HEK293T (cell line): Measurements from ENCODE around the gene VASP.

ENCODE experiments used
- CTCF ChIA-PET: fragments of 350-600 bp; formaldehyde crosslinking; extraction: SDS; loops from one replicate; lab custom pipeline; 2021; ENCODE audit warnings: antibody characterized with exemption, inconsistent platforms; lab: Yijun Ruan, JAX
- POLR2A ChIA-PET: fragments of 350-600 bp; formaldehyde crosslinking; extraction: SDS; loops from one replicate; lab custom pipeline; 2020; ENCODE audit warnings: antibody characterized with exemption, inconsistent platforms; lab: Yijun Ruan, JAX
- DNase-seq: peaks from one replicate; pipeline ENCODE4 v3.0.0; 2012; ENCODE audit warnings: mixed read lengths; ENCODE audit errors: extremely low spot score
- ARNT ChIP-seq: fragments of 450-650 bp; IDR thresholded peaks from 2 replicates; pipeline ENCODE4 v1.6.1; 2017; ENCODE audit warnings: mild to moderate bottlenecking
- BHLHE40 ChIP-seq: fragments of 450-650 bp; IDR thresholded peaks from 2 replicates; pipeline ENCODE4 v1.6.1; 2016; ENCODE audit warnings: mild to moderate bottlenecking, moderate library complexity, borderline replicate concordance
- CTBP1 ChIP-seq: fragments of 450-650 bp; IDR thresholded peaks from 2 replicates; pipeline ENCODE4 v1.6.1; 2016; ENCODE audit warnings: borderline replicate concordance
- ELF4 ChIP-seq: fragments of 450-650 bp; IDR thresholded peaks from 2 replicates; pipeline ENCODE4 v1.6.1; 2017; ENCODE audit warnings: antibody characterized with exemption
- FOXA1 ChIP-seq: fragments of 450-650 bp; IDR thresholded peaks from 2 replicates; pipeline ENCODE4 v1.6.1; 2016; ENCODE audit warnings: mild to moderate bottlenecking
- FOXK2 ChIP-seq: fragments of 450-650 bp; IDR thresholded peaks from 2 replicates; pipeline ENCODE4 v1.6.1; 2016; ENCODE audit warnings: mild to moderate bottlenecking
- FOXM1 ChIP-seq: fragments of 450-650 bp; IDR thresholded peaks from 2 replicates; pipeline ENCODE4 v1.6.1; 2017; ENCODE audit warnings: mild to moderate bottlenecking, borderline replicate concordance
- HDGF ChIP-seq: fragments of 450-650 bp; IDR thresholded peaks from 2 replicates; pipeline ENCODE4 v1.6.1; 2017; ENCODE audit warnings: antibody characterized with exemption, borderline replicate concordance
- L3MBTL2 ChIP-seq: fragments of 450-650 bp; conservative IDR thresholded peaks from 2 replicates; pipeline ENCODE4 v1.6.1; 2016; ENCODE audit warnings: mild to moderate bottlenecking
- LEF1 ChIP-seq: fragments of 450-650 bp; IDR thresholded peaks from 2 replicates; pipeline ENCODE4 v1.6.1; 2017; ENCODE audit warnings: mild to moderate bottlenecking, borderline replicate concordance
- NFRKB ChIP-seq: fragments of 450-650 bp; IDR thresholded peaks from 2 replicates; pipeline ENCODE4 v1.6.1; 2016; ENCODE audit warnings: mild to moderate bottlenecking, moderate library complexity
- SP1 ChIP-seq: fragments of 450-650 bp; IDR thresholded peaks from 2 replicates; pipeline ENCODE4 v1.6.1; 2017
- SUZ12 ChIP-seq: fragments of 450-650 bp; IDR thresholded peaks from 2 replicates; pipeline ENCODE4 v1.6.1; 2016; ENCODE audit warnings: mild to moderate bottlenecking
- TARDBP ChIP-seq: fragments of 450-650 bp; IDR thresholded peaks from 2 replicates; pipeline ENCODE4 v1.6.1; 2016
- ZNF384 ChIP-seq: fragments of 450-650 bp; IDR thresholded peaks from 2 replicates; pipeline ENCODE4 v1.6.1; 2016
- TF ChIP-seq, protein P1 (sequence below): fragments of 450-650 bp; IDR thresholded peaks from 2 replicates; pipeline ENCODE4 v1.6.1; 2016

The VASP gene

DNA sequence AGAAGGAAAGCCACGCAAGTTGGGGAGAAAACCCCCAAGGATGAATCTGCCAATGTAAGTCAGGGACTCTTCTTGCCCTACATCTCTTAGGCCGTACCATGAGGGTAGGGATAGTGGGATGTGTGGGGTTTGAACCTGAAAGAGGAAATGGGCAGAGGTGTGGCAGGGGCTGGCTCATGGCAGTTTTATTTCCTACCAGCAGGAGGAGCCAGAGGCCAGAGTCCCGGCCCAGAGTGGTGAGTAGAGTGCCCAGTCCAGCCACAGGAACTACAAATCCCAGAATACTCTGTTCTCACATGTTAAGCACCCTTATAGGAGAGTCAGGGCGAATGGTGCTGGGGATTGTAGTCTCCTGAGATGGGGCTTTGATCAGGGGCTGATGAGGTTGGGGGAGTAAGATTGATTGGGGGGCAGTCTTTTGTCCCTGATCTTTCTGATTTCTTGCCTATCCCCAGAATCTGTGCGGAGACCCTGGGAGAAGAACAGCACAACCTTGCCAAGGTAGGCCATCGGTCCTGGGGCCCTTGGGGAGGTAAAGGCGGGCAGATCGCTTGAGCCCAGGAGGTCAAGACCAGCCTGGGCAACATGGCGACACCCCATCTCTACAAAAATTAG lies 16.5 kb downstream of the VASP start:
- peak; percentile 90 for DNase-seq
- CTCF ChIA-PET, result no interaction called here
- TF ChIP-seq L3MBTL2, result peak; percentile 76
- TF ChIP-seq TARDBP, result no peak
- no peak for TF ChIP-seq ELF4
- no peak for TF ChIP-seq FOXM1
- 0 out of 2 replicates have a peak, but pooled peaks have one; percentile 59 for TF ChIP-seq HDGF
- TF ChIP-seq BHLHE40, result no peak
- TF ChIP-seq, protein P1, sequence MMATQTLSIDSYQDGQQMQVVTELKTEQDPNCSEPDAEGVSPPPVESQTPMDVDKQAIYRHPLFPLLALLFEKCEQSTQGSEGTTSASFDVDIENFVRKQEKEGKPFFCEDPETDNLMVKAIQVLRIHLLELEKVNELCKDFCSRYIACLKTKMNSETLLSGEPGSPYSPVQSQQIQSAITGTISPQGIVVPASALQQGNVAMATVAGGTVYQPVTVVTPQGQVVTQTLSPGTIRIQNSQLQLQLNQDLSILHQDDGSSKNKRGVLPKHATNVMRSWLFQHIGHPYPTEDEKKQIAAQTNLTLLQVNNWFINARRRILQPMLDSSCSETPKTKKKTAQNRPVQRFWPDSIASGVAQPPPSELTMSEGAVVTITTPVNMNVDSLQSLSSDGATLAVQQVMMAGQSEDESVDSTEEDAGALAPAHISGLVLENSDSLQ, result no peak
- TF ChIP-seq LEF1, result peak; percentile 68; the same call in 1 of the 2 replicates
- peak; percentile 88 for TF ChIP-seq SUZ12
- TF ChIP-seq SP1, result no peak
- peak; percentile 39; the same call in 1 of the 2 replicates for TF ChIP-seq ARNT
- POLR2A ChIA-PET, result no interaction called here

DNA sequence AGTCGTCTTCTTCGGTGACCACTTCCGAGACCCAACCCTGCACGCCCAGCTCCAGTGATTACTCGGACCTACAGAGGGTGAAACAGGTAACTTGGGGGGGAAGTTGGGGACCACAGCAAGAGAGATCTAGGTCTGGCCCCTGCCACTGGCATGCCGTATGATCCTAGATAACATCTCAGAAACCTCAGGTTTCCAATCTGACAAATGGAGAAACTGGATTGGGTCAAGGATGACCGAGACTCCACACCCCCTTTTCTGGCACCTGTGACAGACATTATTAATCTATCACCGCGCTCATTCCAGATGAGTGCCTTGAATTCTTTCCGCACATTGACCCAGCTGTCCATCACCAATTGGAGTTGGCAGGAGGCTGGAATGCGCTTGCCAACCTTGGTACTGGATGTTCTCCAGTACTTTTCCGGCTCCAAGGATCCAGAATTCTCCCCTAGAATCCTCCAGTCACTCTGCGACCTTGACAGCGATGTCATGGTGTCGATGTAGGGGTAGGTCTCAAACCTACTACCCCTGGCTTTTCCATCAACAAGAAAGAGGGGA lies 17.4 kb downstream of the VASP start:
- DNase-seq, result no peak
- ChIA-PET POLR2A (no interaction called here), CTCF (no interaction called here)
- TF ChIP-seq FOXM1 (no peak), ZNF384 (no peak), LEF1 (no peak)

DNA sequence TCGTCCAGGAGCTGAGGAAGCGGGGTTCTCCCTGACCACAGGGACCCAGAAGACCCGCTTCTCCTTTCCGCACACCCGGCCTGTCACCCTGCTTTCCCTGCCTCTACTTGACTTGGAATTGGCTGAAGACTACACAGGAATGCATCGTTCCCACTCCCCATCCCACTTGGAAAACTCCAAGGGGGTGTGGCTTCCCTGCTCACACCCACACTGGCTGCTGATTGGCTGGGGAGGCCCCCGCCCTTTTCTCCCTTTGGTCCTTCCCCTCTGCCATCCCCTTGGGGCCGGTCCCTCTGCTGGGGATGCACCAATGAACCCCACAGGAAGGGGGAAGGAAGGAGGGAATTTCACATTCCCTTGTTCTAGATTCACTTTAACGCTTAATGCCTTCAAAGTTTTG lies 18.9 kb downstream of the VASP start:
- POLR2A ChIA-PET, result no interaction called here
- peak; percentile 81 for DNase-seq
- CTCF ChIA-PET, result interaction anchor here (0.9 kb wide), 1 partner anchor 118 kb away, joined by 3 read pairs; no protein-coding TSS in a partner anchor
- TF ChIP-seq BHLHE40 (no peak), SP1 (peak; percentile 28; the same call in 1 of the 2 replicates)

DNA sequence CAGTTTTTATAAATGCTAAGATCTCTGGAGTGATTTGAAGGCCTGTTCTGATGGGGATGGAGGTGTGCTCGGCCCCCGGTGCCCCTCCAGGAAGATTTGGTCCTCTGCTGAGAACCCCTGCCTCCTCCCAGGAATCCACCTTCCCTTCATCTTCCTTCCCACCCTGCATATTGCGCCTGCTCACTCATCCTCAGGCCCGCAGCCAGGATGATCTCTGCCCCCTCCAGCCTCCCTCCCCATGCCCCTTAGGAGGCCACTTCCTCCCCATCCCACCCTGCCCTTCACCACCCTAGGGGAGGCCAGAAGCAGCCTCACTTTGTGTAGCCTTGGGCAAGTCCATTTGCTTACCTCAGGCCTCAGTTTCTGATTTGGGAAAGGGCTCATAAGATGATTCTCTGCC lies 19.7 kb downstream of the VASP start:
- DNase-seq, result no peak
- POLR2A ChIA-PET, result no interaction called here
- CTCF ChIA-PET, result interaction anchor here (0.8 kb wide), 1 partner anchor 42 kb away, joined by 3 read pairs; no protein-coding TSS in a partner anchor
- no peak for TF ChIP-seq ELF4
- no peak for TF ChIP-seq ZNF384
- no peak for TF ChIP-seq TARDBP
- no peak for TF ChIP-seq HDGF
- TF ChIP-seq LEF1, result no peak
- no peak for TF ChIP-seq SP1
- TF ChIP-seq, protein P1, result no peak
- TF ChIP-seq FOXK2, result no peak
- TF ChIP-seq ARNT, result no peak
- TF ChIP-seq CTBP1, result no peak
- TF ChIP-seq BHLHE40, result no peak
- TF ChIP-seq FOXA1, result no peak
- TF ChIP-seq L3MBTL2, result no peak
- TF ChIP-seq NFRKB, result no peak
- no peak for TF ChIP-seq FOXM1

DNA sequence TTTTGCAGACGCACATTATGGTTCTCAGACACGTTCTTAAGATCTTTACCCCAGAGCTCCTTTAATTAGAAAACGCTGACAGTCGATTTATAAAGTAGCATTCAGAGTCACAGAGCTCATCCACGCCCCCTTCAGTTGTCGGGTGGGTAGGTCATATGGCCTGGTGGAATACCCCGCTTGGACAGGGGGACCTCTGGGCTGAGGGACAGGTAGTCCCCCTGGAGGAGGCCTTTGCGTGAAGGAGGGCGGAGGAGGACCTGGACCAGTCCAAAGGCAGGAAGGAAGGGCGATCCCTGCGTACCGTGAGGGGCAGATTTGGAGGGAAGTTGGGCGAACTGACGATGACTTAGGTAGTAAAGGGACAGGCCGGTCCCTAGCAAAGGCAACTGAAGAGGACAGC lies 20.5 kb downstream of the VASP start:
- CTCF ChIA-PET, result interaction anchor here (0.8 kb wide), 1 partner anchor 42 kb away, joined by 3 read pairs; no protein-coding TSS in a partner anchor
- TF ChIP-seq, protein P1, result no peak
- TF ChIP-seq ARNT (no peak), BHLHE40 (no peak), FOXK2 (no peak), SUZ12 (no peak), ELF4 (no peak), HDGF (no peak), LEF1 (no peak), NFRKB (no peak), L3MBTL2 (no peak), TARDBP (no peak), CTBP1 (no peak), SP1 (no peak), FOXA1 (no peak), FOXM1 (no peak), ZNF384 (no peak)
- POLR2A ChIA-PET, result no interaction called here
- DNase-seq, result no peak

DNA sequence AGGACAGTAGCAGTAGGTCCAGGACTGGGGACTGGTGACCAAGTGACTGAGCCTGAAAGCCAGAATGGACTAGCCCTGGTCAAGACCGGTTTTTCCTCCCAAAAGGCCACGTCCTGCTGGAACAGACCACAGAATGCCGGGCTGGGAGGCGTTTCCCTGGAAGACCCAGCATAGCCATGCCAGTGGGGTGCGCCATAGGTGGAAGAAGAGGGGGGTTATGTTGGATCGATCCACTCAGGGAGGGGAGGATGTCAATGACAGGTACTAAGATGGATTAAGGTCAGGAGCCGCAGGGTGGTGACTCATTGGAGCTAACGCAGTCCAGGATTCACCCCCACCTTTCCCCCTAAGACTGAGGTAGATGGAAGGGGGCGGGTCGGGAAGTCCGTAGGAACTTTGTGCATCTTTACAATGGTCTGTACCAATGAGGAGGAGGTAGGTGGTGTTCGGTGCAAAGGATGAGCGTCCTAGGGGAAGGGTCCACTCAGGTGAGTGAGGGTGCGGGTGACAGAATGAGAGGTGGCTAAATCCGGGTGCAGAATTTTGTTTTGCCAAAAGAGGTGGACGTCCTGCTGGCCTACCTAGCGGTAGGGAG lies 21.0 kb downstream of the VASP start:
- no peak for DNase-seq
- POLR2A ChIA-PET, result no interaction called here
- no peak for TF ChIP-seq BHLHE40
- no peak for TF ChIP-seq HDGF
- no peak for TF ChIP-seq SUZ12
- no peak for TF ChIP-seq CTBP1
- no peak for TF ChIP-seq L3MBTL2
- CTCF ChIA-PET, result no interaction called here
